ENCODE measurements around the gene NCOA7.

DNA sequence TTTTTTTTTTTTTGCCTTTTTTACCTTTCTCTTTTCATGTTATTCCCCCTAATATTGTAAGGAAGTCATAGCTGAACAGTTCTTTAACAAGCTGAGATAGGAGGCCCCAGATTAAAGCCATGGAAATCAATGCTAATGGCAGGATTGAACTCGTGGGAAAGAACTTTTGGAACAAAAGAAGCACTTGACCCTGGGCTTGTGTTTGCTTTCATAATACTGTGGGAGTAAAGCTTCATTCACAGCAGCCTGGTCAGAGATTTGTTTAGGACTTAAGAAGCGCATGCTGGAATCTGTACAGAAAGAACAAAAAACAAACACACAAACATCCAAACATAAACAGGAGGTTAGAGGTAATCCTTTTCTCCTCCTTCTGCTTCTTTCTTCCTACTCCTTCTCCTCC lies 36.2 kb upstream of the NCOA7 start:
- TF ChIP-seq, protein P1, sequence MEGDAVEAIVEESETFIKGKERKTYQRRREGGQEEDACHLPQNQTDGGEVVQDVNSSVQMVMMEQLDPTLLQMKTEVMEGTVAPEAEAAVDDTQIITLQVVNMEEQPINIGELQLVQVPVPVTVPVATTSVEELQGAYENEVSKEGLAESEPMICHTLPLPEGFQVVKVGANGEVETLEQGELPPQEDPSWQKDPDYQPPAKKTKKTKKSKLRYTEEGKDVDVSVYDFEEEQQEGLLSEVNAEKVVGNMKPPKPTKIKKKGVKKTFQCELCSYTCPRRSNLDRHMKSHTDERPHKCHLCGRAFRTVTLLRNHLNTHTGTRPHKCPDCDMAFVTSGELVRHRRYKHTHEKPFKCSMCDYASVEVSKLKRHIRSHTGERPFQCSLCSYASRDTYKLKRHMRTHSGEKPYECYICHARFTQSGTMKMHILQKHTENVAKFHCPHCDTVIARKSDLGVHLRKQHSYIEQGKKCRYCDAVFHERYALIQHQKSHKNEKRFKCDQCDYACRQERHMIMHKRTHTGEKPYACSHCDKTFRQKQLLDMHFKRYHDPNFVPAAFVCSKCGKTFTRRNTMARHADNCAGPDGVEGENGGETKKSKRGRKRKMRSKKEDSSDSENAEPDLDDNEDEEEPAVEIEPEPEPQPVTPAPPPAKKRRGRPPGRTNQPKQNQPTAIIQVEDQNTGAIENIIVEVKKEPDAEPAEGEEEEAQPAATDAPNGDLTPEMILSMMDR (IDR thresholded peaks at IDR 0.05), result no peak
- TF ChIP-seq POLR2A (IDR thresholded peaks at IDR 0.05), result no peak

All from right lobe of liver (tissue), 4 donors.